ENCODE results near the gene KLC4.
A peak's percentile ranks its signal among the peaks of the same experiment; 100 is the strongest.
"Not testable (repeated sequence)": the region's sequence is repeated elsewhere in the genome, so short reads cannot be mapped to it uniquely, and the experiment has no call there.

Gene KLC4

DNA sequence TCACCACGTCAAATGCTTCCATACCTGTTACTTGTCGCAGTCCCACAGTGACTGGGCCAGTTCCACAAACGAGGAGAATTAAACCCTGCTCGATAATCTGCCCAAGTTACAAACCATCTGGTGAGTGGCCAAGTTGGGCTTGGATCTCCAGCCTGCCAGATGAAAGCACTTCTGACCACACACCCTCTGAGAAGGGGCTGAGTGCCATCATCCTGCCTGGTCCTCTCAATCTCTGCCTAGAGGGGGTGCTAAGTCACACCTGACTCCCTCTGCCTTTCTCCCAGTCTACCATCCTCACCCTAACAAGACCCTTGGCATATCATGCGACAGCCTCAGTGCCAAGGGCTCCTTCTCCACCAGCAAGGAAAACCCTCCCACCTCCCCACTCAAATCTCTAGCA lies 22.2 kb upstream of the KLC4 start:
- FAIRE-seq = no peak

GRCh38 chr6:43037706-43038105 lies 21.7 kb upstream of the KLC4 start:
- no peak for FAIRE-seq

DNA sequence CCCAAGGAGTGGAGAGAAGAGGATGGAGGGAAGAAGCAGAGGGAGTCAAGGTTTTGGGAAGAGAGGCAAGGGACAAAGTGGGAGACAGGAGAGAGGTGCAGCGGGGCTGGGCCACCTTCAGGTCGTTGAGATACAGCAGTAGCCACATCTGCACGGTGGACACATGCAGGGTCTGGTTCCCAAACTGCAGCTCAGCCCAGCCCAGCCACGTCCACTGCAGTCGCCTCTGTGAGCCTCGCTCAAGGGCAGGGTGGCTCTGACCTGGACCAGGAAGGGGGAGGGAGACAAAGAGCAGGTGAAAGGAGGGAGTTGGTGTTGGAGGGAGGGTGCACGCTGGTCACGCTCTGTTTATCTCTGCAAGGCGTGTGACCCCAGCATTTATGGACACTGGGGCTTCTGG lies 20.7 kb upstream of the KLC4 start:
- FAIRE-seq = no peak

DNA sequence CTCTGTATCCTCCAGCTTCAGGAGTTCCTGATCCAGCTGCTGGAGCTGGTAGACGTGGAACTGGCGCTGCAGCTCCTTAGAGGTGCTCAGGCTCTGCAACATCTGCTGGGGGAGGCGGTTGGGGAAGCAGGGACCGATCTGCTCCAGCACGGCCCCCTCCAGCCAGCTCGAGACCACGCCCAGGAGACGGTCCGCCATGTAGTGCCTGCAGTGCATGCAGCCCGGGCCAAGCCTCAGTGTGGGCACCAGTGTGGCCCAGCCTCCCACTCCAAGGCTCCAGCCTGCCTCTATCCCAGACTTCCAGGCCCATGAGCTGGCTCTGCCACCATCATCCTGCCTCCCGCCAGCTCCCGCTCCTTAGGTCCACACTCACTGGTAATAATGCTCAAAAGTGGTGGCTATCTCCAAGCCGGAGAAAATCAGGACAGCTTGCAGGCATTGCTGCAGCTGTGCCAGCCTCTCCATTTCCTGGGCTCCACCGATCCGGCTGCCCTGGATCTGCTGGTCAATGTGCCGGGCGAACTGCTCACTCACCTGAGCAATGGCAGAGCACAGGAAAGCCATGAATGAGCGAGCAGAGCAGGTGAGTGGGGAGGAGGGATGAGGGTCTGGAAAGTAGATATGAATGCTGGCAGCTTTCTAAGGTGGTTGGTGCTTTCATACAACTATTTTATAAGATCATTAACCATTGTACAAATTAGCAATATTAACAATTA lies 18.7 kb upstream of the KLC4 start:
- no peak for FAIRE-seq

DNA sequence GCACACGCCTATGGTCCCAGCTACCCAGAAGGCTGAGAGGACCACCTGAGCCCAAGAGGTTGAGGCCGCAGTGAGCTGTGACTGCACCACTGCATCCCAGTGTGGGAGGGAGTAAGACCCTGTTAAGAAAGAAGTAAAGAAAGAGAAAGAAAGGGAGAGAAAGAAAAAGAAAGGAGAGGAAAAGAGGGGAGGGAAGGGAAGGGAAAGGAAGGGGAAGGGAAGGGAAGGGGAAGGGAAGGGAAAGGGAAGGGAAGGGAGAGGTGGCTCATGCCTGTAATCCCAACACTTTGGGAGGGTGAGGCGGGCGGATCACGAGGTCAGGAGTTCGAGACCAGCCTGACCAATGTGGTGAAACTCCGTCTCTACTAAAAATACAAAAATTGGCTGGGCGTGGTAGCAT lies 18.0 kb upstream of the KLC4 start:
- not testable (repeated sequence) for FAIRE-seq

GRCh38 chr6:43043310-43043709 lies 16.1 kb upstream of the KLC4 start:
- FAIRE-seq = no peak

GRCh38 chr6:43045371-43045930 lies 14.0 kb upstream of the KLC4 start:
- FAIRE-seq = no peak

DNA sequence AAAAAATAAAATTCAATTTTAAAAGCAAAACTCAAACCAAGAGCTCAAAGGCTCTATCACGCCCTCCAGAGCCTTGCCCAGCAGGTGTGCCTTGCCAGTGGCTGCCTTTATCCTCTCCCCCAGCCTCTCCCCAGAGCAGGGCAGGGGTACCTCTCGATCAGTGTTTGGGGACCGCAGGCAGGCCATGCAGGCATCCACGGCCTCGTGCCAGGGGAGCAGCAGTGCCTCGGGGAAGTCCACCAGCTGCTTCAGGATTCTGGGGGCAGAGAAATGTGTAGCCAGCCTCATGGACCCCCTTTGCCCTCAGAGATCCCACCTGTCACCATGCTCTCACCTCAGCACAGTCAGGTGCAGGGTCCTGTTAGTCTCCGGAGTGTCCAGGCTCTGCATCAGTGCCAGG lies 11.4 kb upstream of the KLC4 start:
- no peak for FAIRE-seq

DNA sequence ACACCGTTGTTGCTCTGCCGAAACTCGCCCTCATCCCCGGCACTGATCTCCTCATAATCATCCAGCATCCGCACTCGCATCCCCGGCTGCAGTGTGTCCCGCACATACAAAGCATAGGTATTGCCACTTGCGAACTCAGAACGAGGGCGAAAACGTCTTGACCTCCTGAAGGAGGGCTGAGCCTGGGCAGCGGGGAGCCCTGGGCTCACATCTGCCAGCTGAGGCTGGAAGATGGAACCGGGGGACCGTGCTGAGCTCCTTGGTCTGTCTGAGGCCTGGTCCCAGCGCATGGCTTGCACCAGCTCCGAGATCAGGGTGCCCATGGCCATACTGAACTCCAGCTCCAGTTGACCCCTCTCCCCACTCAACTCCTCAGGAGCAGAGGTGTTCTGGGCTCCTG lies 8.4 kb upstream of the KLC4 start:
- no peak for FAIRE-seq

- FAIRE-seq = no peak
These were observed 7.1 kb upstream of the KLC4 start for GRCh38 chr6:43052225-43052841.

DNA sequence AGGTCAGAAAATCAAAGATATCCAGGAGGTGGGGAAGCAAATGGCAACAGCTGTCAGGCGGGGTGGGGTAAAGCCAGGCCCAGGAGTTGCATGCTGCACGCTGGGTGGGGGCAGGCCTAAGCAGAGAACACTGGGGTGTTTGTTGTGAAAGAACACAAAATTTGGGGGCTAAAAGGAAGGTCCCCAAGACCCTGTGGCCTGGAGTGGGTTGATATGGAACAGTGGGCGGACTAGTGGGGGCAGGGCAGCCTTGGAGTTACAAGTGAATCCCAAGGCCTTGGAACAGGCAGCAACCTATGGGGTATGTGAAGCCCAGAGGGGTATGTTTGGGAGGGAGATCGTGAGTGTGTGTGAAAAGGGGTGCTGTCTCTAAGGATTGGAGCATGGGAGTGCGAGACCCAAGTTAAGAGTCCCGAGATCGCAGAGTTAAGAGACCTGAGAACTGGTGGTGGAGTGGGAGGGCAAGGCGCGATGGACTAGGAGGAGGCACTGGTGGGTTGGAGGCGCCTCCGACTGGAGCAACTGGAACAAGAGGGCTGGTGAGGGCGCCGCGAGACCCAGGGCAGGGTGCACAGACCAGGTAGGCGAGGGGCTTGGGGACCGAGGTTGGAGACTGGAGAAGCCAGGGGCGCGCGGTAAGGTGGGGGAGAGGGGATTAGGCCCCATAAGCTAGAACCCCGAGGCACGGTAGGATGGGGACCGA lies 6.4 kb upstream of the KLC4 start:
- no peak for FAIRE-seq

DNA sequence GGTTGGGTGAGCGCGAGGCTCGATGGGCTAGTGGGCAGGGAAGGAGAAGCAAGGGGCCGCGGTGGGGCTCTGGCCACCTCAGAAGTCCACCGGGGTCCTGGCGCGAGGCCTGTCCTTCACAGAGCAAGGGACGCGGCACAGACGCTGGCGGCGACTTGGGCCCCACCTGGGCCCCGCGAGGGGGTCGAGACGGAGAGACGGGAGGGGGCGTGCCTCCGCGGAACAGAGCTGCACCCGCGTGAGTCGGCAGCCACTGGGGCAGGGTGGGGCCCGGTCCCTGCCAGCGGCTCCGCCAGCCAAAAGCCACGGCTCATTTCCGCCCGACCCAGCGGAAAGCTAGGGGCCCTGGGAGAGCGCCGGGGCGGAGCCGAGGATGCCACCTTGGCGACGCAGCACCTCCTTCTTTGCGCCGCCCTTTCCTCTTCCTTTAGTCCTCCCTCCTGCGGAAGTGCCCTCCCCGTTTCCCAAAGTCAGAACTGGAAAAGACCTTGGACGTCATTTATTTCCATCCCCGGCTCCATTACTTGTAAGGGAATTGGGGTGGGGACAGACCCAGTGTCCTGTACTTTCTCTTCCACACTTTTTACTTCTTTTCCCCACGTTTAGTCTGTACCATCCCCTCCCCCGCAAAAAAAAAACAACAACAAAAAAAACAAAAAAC lies 5.8 kb upstream of the KLC4 start, which contains the start of gene CUL7:
Gene CUL7, minus strand, starts transcription at position 307 of the 661 bp plus-strand sequence. CDS start 1,063 bp downstream, outside the sequence.
- FAIRE-seq = peak; percentile 67

- FAIRE-seq = no peak
These were observed 5.1 kb upstream of the KLC4 start for GRCh38 chr6:43054206-43054943.

DNA sequence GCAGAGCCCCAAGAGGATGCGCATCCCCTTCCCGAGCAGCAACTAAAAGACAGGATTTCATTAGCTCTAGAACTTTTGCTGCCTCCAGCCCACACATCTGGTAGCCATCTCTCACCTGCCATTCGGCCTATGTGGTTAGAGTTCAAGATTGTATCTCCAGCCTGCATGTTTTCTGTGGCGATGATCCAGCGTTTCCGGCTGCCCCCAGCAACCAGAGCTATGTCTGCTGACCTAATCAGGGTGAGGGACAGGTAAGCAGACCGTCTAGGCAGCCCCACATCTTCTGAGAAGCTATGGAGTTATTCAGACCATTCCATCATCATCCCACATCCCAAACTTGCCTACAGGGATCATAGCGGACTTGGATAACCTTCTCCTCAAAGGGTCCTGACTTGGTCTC lies 3.5 kb upstream of the KLC4 start:
- FAIRE-seq = no peak

DNA sequence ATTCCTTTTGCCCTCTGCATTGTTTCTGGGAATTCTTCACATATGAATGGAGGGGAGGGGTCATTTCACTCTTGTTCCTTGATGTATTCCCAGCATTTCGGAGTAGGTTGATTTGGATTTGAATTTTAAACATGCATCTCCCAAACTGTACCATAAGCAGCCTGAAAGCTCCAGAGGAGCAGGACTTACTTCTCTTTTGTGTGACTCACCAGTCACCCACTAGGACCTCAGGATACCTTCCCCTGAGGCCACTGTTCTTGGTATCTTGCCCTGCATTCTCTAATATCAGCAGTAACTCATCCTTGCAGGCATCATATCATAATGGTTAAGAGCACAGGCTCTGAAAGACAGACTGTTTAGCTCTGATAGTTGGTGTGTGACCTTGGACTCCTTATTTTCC lies 900 bp upstream of the KLC4 start:
- FAIRE-seq = no peak

DNA sequence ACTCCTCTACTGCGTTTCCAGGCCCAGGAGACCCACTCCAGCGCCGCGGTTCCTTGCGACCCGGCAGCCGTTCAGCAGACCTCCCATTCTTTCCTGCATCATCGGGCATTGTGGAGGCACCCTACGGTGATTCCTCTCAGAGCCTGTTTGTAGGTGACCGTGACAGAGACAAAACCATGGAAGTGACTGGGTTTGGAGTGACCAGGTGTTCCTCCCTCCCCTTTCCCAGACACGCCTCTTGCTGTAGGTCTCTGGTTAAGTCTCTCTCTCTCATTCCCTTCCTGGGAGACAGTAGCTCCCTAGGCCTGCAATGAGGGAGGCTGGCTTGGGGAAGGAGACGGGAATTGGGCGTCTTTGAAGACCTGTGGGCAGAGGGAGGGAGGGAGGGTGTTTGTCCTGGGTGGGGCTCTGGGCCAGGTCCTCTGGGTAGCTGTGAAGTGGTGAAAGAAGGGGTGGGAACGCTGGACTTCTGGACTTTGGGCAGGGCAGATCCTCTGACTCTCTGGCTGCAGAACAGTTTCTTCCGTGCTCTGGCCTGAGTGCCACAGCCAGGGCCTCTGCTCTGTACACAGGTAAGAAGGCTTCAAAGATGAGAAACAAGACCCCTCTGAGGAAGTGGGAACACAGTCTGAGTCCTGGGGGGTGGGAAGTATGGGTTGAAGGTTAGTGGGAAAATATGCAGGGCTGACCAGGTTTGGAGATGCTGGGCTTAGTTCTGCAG lies 763 bp downstream of the KLC4 start:
- FAIRE-seq = no peak

DNA sequence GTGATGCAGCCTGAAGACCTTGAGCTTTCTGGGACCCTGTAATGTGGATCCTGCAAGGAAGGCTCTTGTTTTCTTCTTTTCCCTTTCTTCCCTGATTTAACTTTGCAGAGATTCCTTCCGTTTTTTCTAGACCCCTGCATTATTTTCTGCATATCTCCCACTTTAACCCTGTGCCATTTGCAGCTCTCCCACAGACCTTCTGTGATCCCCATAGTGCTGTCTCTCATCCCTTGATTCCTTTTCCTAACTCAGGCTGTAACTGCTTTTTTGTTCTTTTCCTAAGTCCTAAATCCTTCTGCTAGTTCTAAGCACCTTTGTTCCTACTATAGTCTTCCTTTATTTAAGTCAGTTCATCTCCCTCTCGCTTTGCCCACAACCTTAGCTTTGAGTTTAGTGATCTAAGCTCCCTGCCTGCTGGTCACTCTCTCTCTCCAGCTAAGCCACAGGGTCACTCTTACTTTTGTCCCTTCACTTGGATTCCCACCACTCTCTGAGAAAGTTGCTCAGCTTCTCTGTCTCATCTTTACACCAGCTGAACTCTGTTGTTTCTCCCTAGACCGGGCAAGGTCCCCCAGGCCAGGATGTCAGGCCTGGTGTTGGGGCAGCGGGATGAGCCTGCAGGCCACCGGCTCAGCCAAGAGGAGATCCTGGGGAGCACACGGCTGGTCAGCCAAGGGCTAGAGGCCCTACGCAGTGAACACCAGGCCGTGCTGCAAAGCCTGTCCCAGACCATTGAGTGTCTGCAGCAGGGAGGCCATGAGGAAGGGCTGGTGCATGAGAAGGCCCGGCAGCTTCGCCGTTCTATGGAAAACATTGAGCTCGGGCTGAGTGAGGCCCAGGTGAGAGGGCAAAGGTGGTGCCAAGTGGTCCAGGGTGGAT lies 1.6 kb downstream of the KLC4 start:
- no peak for FAIRE-seq

GRCh38 chr6:43061861-43062260 lies 2.4 kb downstream of the KLC4 start:
- no peak for FAIRE-seq

- no peak for FAIRE-seq
These were observed 3.4 kb downstream of the KLC4 start for GRCh38 chr6:43062818-43063217.

GRCh38 chr6:43070028-43070632 lies 10.7 kb downstream of the KLC4 start:
- FAIRE-seq = peak; percentile 77
